ENCODE measurements around the gene GRIN2A.

- TF ChIP-seq NFRKB (IDR thresholded peaks at IDR 0.05) (no peak), CTCF (CRISPR knock-in tag; IDR thresholded peaks at IDR 0.05) (no peak), RNF2 (conservative IDR thresholded peaks at IDR 0.05; ENCODE audit: low read depth) (no peak), DDIT3 (CRISPR knock-in tag; IDR thresholded peaks at IDR 0.05) (no peak), MAFK (conservative IDR thresholded peaks at IDR 0.05 in 1 of 2, IDR thresholded peaks at IDR 0.05 in 1 of 2; ENCODE audit: low read length in 2 of 2) (0 out of 4 replicates have a peak, but pooled peaks of 1 of the 2 experiments have one; percentile 4), PATZ1 (CRISPR knock-in tag; IDR thresholded peaks at IDR 0.05) (no peak), ZBTB1 (CRISPR knock-in tag; IDR thresholded peaks at IDR 0.05; ENCODE audit: borderline replicate concordance) (no peak), ZNF740 (CRISPR knock-in tag; IDR thresholded peaks at IDR 0.05) (no peak), POLR2AphosphoS5 (IDR thresholded peaks at IDR 0.05; ENCODE audit: low read depth, low read length) (no peak), ZNF569 (CRISPR knock-in tag; IDR thresholded peaks at IDR 0.05; ENCODE audit: borderline replicate concordance) (no peak), EP300 (IDR thresholded peaks at IDR 0.05; ENCODE audit: low read depth in 2 of 2, low read length in 2 of 2) (no peak), EP300 (CRISPR knock-in tag; IDR thresholded peaks at IDR 0.05; ENCODE audit: borderline replicate concordance) (no peak), ZNF407 (CRISPR knock-in tag; IDR thresholded peaks at IDR 0.05; ENCODE audit: not compliant biosample characterization) (no peak)
Observed at GRCh38 chr16:10077861-10078260, 104.4 kb downstream of the GRIN2A start.

All from HepG2 (cell line).